ENCODE measurements around the gene SOX30. TPM values are rescaled to one million over a fixed set of nuclear protein-coding genes. Genes with fewer than 3 reads are reported as not detected.
A peak's percentile ranks its signal among the peaks of the same experiment; 100 is the strongest.

Gene SOX30
- total RNA-seq, 1 donor from 2014 or later, result not detected

DNA sequence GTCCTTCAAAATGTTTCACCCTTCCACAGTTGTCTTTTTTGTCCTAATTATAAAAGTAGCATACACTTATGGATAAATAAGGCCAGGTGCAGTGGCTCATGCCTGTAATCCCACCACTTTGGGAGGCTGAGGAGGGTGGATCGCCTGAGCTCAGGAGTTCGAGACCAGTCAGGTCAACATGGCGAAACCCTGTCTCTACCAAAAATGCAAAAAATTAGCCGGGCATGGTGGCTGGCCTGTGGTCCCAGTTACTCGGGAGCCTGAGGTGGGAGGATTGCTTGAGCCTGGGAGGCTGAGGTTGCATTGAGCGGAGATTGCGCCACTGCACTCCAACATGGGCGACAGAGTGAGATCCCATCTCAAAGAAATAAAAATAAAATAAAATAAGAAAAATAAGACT lies 20.7 kb upstream of the SOX30 start:
- DNase-seq (ENCODE audit: low read depth, low spot score), result no peak
- Mint-ChIP-seq H3K4me3 (no peak overlapping the region), H3K9me3 (peaks cover 7% of the 10 kb centered on the region), H3K36me3 (ENCODE audit: low read depth) (peaks cover 5% of the 10 kb centered on the region), H3K27ac (ENCODE audit: unreplicated experiment) (no peak overlapping the region), H3K27me3 (ENCODE audit: low read depth) (peaks cover 44% of the 10 kb centered on the region), H3K4me1 (peaks cover 13% of the 10 kb centered on the region)
- TF ChIP-seq, protein P1, sequence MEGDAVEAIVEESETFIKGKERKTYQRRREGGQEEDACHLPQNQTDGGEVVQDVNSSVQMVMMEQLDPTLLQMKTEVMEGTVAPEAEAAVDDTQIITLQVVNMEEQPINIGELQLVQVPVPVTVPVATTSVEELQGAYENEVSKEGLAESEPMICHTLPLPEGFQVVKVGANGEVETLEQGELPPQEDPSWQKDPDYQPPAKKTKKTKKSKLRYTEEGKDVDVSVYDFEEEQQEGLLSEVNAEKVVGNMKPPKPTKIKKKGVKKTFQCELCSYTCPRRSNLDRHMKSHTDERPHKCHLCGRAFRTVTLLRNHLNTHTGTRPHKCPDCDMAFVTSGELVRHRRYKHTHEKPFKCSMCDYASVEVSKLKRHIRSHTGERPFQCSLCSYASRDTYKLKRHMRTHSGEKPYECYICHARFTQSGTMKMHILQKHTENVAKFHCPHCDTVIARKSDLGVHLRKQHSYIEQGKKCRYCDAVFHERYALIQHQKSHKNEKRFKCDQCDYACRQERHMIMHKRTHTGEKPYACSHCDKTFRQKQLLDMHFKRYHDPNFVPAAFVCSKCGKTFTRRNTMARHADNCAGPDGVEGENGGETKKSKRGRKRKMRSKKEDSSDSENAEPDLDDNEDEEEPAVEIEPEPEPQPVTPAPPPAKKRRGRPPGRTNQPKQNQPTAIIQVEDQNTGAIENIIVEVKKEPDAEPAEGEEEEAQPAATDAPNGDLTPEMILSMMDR (conservative IDR thresholded peaks at IDR 0.05), result no peak

DNA sequence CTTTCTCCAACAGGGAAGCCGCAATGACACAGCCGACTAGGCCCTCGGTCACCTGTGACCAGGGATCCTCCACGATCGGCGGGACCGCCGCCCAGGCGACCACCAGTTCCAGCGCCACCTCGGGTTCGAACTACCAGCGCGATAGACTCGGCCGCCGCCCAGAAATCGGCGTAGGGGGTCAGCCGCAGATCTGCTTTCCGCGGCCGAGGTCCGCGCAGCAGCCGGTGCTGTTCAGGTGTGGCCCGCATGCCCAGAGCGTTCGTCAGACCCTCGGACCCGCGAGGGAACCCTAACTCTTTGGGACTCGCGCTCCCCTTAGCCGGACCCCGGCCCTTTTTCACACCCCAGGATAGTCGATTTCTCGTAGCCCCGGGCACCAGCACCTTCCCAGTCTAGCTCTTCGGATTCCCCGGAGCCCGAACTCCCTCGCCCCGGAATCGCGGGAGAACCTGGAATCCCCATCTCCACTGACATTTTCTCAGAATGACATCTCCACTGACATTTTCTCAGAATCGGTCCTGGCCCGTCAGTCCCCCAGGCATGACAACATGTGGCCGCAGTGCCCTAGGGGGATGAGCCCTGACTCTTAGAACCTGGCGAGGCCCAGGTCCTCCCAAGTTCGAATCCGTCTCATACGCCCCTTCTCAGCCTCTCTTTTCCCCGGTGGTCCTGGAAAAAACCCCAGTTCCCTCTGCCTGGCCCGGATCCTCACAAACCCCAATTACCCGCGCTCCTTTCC lies 19.5 kb upstream of the SOX30 start:
- Mint-ChIP-seq H3K9me3 (peaks cover 7% of the 10 kb centered on the region), H3K4me3 (peak overlapping the region; percentile 90), H3K36me3 (ENCODE audit: low read depth) (peaks cover 5% of the 10 kb centered on the region), H3K4me1 (peaks cover 13% of the 10 kb centered on the region), H3K27ac (ENCODE audit: unreplicated experiment) (no peak overlapping the region), H3K27me3 (ENCODE audit: low read depth) (peaks cover 47% of the 10 kb centered on the region)
- no peak for DNase-seq (ENCODE audit: low read depth, low spot score)
- TF ChIP-seq, protein P1 (conservative IDR thresholded peaks at IDR 0.05), result no peak

DNA sequence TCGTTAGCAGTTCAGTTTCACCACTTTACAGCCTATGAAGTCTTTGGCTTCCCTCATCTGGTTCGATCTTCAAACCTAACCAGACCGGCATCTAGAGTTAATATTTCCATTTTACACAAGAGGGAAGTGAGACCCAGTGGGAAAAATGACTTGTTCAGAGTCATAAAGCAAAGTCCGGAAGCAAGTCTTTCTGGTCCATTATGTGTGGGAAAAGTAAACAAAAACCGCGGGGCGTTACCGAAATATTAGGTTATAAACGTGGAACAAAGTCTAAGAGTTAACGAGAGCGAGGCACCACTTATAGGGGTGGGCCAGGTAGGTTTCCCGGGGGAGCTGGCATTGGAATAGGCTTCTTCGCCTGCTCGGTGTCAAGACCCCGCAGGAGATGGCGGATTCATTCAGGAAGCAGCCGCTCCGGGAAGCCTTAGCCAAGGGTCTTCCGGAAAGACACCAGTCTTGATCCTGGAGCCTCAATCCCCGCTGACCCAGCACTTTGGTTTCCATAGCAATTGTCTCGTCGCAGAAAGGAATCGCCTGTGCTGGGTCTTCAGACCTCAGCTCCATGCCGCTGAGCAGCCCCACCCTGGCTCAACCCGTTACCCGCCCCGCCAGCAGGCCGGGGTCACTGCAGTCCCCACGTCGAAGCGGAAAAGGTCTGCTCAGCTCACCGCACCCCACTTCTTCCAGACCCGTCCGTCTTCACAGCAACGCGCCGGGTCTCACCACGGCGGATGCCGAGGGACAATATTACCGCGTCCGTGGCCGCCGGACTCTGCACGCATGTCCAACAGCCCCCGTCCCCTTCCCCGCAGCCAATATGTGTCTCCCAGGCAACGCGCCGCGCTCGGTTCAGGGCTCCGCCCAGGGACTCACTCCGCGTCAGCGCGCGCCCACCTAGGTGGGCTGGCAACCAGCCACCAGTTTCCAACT lies 18.7 kb upstream of the SOX30 start, which contains the start of gene C5orf52:
TSS of gene C5orf52 (plus strand) at position 872 of the 930 bp plus-strand sequence. CDS start 82 bp downstream, outside the sequence.
- peaks cover 47% of the 10 kb centered on the region for H3K27me3 Mint-ChIP-seq (ENCODE audit: low read depth)
- H3K27ac Mint-ChIP-seq (ENCODE audit: unreplicated experiment), result peak within 1 kb of the TSS; percentile 19
- peak within 1 kb of the TSS; percentile 90 for H3K4me3 Mint-ChIP-seq
- peaks cover 5% of the 10 kb centered on the region for H3K36me3 Mint-ChIP-seq (ENCODE audit: low read depth)
- H3K9me3 Mint-ChIP-seq, result peaks cover 7% of the 10 kb centered on the region
- H3K4me1 Mint-ChIP-seq, result peaks cover 13% of the 10 kb centered on the region
- peak; percentile 20 for DNase-seq (ENCODE audit: low read depth, low spot score)
- TF ChIP-seq, protein P1 (conservative IDR thresholded peaks at IDR 0.05), result no peak

DNA sequence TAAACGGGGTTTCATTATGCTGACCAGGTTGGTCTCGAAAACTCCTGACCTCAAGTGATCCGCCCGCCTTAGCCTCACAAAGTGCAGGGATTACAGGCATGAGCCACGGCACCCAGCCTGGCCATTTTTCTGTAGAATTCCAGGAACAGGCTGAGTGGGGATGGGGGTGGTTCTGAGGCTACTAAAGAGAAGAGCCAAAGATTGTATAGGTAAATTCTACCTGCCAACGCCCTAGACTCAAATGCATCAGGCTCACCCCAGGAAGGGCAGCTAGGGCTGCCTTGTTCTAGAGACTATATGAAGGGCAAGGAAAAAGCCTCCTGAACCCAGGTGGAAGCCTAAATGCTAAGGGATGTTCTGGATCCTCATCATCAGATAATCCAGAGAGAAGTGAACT lies 17.5 kb upstream of the SOX30 start:
- peaks cover 8% of the 10 kb centered on the region for H3K9me3 Mint-ChIP-seq
- H3K27ac Mint-ChIP-seq (ENCODE audit: unreplicated experiment), result no peak overlapping the region
- H3K36me3 Mint-ChIP-seq (ENCODE audit: low read depth), result peaks cover 5% of the 10 kb centered on the region
- H3K4me3 Mint-ChIP-seq, result peak overlapping the region; percentile 90
- H3K4me1 Mint-ChIP-seq, result peaks cover 13% of the 10 kb centered on the region
- TF ChIP-seq, protein P1 (conservative IDR thresholded peaks at IDR 0.05), result no peak
- peaks cover 47% of the 10 kb centered on the region for H3K27me3 Mint-ChIP-seq (ENCODE audit: low read depth)
- DNase-seq (ENCODE audit: low read depth, low spot score), result no peak

DNA sequence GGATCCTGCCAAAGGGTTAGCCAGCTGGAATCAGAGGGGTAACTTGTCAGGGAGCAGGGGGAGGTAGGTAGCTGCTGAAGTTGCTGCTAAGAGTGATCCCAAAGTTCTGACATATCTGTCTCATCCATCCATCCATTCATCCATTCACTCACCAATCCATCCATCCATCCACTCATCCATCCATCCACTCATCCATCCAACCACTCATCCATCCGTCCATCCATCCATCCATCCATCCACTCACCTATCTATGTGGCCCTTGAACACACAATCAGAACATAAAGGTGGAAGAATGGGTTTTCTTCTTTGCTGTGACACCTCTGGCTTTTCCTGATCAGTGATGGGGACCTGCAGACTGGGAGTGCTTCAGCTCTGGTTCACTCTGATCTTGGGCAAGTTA lies 16.1 kb upstream of the SOX30 start:
- H3K9me3 Mint-ChIP-seq, result peaks cover 10% of the 10 kb centered on the region
- TF ChIP-seq, protein P1 (conservative IDR thresholded peaks at IDR 0.05), result no peak
- no peak overlapping the region for H3K4me3 Mint-ChIP-seq
- H3K36me3 Mint-ChIP-seq (ENCODE audit: low read depth), result peaks cover 5% of the 10 kb centered on the region
- H3K4me1 Mint-ChIP-seq, result peaks cover 13% of the 10 kb centered on the region
- H3K27ac Mint-ChIP-seq (ENCODE audit: unreplicated experiment), result no peak overlapping the region
- peaks cover 42% of the 10 kb centered on the region for H3K27me3 Mint-ChIP-seq (ENCODE audit: low read depth)
- no peak for DNase-seq (ENCODE audit: low read depth, low spot score)
